PFSK-1 (cell line): ENCODE data around the gene SETD1A.

Source experiments
- FOXP2 ChIP-seq: optimal IDR thresholded peaks from 2 replicates; pipeline ENCODE3; 2011; ENCODE audit warnings: borderline replicate concordance, control low read depth, inconsistent platforms; ENCODE audit not compliant: insufficient read depth; ENCODE audit errors: extremely low read length, extremely low read depth
- POLR2AphosphoS5 ChIP-seq: IDR thresholded peaks from 2 replicates; pipeline ENCODE4 v1.6.1; 2012; ENCODE audit warnings: low read depth, mild to moderate bottlenecking, control low read depth, low read length, moderate library complexity
- TF ChIP-seq, protein P1 (sequence below), 2 experiments: IDR thresholded peaks; 2 replicates each; pipeline versions ENCODE4 v1.6.1 to v1.8.0; 2011 to 2012; ENCODE audit warnings: low read depth in 2 of 2, low read length in 2 of 2, control low read depth in 1 of 2, inconsistent platforms in 1 of 2, mild to moderate bottlenecking in 1 of 2, moderate library complexity in 1 of 2; ENCODE audit not compliant: insufficient read depth in 1 of 2

DNA sequence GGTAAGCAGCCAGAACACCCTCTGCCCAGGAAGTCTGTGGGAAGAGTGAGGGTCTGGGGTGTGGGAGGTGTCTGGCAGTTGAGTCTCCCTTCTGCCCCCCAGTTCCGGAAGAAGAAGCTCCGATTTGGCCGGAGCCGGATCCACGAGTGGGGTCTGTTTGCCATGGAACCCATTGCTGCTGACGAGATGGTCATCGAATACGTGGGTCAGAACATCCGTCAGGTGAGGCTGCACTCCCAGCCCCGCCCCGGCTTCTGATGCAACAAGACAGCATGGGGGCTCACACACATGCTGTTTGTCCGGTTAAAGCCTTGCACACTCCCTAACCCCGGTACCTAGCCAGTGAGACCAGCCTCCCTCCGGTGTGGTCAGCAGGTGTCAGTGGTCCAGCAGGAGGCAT is 23.4 kb downstream of the SETD1A start:
- TF ChIP-seq POLR2AphosphoS5 (no peak), FOXP2 (no peak)
- TF ChIP-seq, protein P1, sequence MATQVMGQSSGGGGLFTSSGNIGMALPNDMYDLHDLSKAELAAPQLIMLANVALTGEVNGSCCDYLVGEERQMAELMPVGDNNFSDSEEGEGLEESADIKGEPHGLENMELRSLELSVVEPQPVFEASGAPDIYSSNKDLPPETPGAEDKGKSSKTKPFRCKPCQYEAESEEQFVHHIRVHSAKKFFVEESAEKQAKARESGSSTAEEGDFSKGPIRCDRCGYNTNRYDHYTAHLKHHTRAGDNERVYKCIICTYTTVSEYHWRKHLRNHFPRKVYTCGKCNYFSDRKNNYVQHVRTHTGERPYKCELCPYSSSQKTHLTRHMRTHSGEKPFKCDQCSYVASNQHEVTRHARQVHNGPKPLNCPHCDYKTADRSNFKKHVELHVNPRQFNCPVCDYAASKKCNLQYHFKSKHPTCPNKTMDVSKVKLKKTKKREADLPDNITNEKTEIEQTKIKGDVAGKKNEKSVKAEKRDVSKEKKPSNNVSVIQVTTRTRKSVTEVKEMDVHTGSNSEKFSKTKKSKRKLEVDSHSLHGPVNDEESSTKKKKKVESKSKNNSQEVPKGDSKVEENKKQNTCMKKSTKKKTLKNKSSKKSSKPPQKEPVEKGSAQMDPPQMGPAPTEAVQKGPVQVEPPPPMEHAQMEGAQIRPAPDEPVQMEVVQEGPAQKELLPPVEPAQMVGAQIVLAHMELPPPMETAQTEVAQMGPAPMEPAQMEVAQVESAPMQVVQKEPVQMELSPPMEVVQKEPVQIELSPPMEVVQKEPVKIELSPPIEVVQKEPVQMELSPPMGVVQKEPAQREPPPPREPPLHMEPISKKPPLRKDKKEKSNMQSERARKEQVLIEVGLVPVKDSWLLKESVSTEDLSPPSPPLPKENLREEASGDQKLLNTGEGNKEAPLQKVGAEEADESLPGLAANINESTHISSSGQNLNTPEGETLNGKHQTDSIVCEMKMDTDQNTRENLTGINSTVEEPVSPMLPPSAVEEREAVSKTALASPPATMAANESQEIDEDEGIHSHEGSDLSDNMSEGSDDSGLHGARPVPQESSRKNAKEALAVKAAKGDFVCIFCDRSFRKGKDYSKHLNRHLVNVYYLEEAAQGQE (IDR thresholded peaks at IDR 0.05; ENCODE audit: insufficient read depth in 1 of 2, low read depth in 2 of 2, low read length in 2 of 2) = no peak
